PC-3 (cell line): ENCODE data around the gene P4HB.

Experiments
- EZH2 ChIP-seq: fragments of 300-600 bp; sonication (generic); IDR thresholded peaks from one replicate; pipeline ENCODE4 v1.6.1; 2017; ENCODE audit warnings: antibody characterized with exemption, mild to moderate bottlenecking, low read length; ENCODE audit not compliant: unreplicated experiment
- EZH2phosphoT487 ChIP-seq: fragments of 300-600 bp; sonication (generic); IDR thresholded peaks from 2 replicates; pipeline ENCODE4 v1.6.1; 2018; ENCODE audit warnings: mild to moderate bottlenecking, antibody characterized with exemption, low read length, borderline replicate concordance
- TF ChIP-seq, protein P1 (sequence below): fragments of 300-600 bp; sonication (generic); conservative IDR thresholded peaks from 2 replicates; pipeline ENCODE4 v1.5.1; 2017; ENCODE audit warnings: antibody characterized with exemption, low read depth, mild to moderate bottlenecking, low read length

DNA sequence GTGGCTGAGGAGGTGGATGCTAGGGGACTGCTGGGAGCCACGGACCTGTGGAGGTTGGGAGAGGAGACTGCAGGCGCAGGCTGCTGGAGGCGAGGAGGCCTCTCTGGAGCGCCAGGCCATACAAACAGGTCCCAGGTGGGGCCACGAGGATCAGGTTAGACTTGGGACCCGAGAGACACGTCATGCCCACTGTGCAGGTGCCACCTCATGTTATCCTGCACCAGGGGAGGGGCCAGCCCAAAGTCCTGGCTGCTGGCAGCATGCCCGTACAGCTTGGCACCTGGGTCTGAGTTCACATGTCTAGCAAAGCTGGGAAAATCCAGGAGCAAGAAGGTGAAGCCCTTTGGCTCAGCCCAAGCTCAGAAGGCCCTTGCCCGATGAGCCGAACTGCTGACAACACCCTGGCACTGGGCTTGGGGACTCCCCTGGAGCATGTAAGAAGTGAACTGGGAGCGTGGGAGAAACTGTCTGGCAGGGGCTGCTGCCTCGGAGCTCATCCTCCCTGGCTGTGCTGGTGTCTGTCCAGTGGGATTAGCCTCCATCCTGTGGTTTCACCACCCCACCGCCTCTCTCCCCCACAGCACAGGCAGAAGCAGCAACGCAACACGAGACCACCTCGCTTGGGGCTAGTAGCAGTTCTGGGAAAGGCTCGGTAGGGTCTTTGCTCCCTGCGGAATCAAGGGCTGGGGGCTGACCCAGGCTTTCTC lies 5.6 kb upstream of the P4HB start:
- no peak for TF ChIP-seq EZH2
- TF ChIP-seq, protein P1, sequence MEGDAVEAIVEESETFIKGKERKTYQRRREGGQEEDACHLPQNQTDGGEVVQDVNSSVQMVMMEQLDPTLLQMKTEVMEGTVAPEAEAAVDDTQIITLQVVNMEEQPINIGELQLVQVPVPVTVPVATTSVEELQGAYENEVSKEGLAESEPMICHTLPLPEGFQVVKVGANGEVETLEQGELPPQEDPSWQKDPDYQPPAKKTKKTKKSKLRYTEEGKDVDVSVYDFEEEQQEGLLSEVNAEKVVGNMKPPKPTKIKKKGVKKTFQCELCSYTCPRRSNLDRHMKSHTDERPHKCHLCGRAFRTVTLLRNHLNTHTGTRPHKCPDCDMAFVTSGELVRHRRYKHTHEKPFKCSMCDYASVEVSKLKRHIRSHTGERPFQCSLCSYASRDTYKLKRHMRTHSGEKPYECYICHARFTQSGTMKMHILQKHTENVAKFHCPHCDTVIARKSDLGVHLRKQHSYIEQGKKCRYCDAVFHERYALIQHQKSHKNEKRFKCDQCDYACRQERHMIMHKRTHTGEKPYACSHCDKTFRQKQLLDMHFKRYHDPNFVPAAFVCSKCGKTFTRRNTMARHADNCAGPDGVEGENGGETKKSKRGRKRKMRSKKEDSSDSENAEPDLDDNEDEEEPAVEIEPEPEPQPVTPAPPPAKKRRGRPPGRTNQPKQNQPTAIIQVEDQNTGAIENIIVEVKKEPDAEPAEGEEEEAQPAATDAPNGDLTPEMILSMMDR = no peak
- TF ChIP-seq EZH2phosphoT487 = no peak
